CD1c-positive myeloid dendritic cell (primary cell): ENCODE results near the gene ADD3.
"Not testable (repeated sequence)": the region's sequence is repeated elsewhere in the genome, so short reads cannot be mapped to it uniquely, and the experiment has no call there.

ENCODE experiments used
- DNase-seq: peaks from one replicate; pipeline ENCODE4 v3.0.0-alpha.2; 2016; ENCODE audit errors: extremely low spot score

The ADD3 gene

DNA sequence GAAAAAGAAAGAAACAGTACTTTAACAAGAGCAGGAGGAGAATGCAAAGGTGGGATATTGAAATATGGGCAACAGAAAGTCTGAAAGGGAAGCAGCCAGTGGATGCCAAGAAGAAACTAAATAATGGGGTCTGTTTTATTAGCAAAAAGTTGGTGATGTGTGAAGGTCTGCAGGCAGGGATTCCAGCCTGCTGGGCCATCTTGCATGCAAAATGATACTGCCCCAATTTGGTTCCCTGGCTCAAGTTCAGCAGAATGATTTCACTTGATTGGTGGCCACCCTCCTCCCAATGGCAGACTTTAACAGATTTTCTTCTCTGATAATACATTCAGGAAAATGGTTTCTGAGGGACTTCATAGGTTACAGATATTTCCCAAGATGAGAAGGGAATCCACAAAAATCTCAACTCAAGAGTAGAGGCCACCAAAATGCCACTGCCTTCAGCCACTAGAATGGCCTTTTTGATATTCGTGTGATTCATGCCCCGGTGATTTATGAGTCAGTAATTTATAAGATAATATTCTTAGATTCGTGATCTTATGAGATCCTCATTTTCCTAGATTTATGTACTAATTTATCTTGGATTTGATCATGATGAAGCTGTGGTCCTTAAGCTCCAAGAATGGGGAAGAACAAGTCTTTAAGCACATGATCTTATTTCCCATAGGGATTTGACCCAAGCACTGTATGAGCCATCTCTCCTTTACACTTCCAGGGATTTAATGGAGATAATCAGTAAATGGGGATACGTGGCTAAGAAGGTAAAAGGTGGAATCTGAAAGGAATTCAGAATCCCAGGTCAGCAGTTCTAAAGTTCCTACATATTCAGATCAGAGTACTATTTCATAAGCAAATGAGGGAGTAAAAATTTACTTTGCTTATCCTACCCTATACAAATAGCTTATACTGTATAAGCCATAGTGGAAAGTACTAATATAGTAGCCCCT is 32.3 kb upstream of the ADD3 start:
- DNase-seq = no peak

DNA sequence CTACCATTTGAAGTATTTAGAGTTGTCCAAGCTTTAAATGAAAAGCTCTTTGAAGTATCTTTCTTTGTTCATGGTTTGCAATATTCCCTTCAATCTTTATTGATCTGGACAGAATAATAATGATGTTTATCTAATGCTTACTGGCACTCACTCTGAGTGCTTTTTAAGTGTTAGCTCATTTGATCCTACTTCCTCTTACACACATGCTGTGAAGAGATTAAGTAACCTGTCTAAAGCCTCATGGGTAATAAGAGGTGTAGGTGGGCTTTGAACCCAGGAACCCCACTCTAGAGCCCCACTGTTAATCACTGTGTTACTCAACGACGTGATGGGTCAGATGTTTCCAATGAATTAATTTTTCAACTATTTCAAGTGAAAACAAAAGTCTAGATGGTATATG is 31.1 kb upstream of the ADD3 start:
- DNase-seq = no peak

DNA sequence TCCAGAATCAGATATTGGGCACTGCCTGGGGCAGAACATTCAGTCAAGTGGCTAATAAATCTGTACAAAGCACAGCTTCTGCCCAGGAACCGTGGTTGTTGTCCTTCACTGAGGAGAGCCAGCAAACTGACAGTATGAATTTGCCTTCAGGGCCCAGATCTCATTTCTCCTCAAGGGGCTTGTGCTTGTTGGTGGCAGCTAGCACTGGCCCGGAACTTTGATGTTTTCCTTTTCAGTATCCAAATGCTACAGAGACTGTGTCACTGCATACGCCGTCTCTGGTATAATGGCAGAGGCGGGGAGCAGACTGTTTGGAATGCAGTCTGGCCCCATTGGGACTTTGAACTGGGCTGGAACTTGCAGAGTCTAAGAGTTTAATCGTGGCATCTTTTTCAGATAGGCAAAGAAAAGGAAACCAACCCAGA is 30.4 kb upstream of the ADD3 start:
- DNase-seq = no peak

DNA sequence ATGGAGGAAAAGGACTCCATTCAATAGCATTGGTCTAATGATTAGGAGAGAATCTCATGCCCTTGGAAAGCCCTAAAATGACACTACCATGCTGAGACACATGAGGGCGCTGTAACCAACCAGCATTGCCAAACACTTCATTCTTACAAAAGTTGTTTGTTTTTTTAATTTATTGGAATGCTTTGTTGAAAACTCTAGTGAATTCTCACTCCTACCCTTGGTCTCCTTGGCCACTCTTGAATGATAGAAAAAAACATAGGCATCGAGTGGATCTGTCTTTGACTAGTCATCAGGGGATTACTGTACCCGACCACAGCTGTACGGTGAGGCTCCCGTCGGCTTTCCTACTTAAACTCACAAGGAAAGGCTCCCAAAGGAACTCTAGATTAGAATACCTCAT is 29.3 kb upstream of the ADD3 start:
- DNase-seq = peak; percentile 65

DNA sequence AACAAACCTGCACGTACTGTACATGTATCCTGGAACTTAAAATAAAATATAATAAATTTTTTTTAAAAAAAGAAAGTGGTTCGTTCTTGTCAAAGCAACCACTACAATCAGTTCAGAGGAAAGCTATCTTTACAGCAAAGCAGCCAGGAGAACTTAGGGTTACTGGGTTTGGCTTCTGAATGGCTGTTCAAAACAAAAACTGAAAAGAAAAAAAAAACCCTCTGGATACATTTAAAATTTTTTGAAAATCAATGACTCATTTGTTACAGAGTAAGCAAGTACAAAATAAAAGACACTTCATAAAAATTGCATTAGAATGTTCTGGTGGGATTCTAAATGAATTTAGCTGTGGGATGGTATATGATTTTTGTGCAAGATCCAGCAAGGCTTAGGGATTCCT is 28.6 kb upstream of the ADD3 start:
- no peak for DNase-seq

DNA sequence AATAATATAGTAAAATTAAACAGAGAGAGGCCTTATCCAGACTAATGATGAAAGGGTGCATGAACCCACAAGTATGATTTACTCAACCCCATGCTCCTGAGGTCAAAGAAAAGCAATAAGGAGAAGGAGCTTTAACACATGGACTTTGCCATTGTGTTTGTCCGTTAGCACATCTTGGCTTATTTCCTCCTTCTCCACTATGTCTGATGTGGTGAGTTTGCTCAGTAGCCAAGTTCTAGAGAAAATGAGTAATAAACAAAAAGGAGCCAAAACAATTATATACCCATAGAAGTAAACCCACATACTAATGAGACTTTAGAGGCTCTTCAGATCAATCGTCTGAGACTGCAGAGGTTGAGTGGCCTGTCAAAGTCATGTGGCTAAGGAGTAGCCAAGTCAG is 26.1 kb upstream of the ADD3 start:
- DNase-seq = no peak

DNA sequence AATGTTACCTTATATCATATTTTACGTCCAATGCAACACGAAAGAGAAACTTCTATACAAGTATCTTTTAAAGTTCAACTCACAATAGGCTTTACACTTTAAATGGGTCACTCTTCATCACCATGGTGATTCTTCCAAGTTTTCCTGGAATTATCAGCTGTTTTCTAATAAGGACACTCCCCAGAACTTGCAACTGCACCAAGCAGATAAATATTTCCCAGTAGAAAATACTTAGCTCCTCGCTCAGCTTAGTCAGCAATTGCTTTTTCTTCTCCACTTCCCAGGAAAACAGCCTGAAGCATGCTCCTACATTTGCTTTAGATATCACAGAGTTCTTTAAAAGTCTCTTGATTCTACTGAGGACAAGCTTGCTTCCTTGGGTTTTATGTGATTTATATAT is 25.7 kb upstream of the ADD3 start:
- DNase-seq = no peak

DNA sequence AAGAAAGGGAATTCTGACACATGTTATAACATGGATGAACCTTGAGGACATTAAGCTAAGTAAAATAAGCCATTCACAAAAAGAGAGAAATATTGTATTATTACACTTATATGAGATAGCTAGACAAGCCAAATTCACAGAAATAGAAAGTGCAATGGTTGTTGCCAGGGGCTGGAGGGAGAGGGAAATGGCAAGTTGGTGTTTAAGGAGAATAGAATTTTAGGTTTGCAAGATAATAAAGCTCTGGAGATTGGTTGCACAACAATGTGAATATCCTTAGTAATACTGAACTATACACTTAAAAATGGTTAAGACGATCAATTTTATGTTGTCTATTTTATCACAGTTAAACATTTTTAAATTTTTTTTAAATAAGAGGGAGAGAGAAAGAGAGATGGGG is 25.0 kb upstream of the ADD3 start:
- no peak for DNase-seq

DNA sequence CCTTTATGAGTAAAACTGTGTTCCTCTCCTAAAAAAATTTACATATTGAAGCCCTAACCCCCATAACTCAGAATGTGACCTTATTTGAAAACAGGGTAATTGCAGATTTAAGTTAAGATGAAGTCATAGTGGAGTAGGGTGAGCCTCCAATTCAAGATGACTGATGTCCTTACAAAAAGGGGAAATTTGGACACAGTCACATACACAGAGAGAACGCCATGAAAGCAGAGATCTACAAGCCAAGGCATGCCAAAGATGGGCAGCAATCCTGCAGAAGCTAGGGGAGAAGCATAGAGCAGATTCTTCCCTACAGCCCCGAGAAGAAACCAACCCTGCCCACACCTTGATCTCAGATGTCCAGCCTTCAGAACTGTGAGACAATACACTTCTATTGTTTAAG is 23.8 kb upstream of the ADD3 start:
- DNase-seq = no peak

DNA sequence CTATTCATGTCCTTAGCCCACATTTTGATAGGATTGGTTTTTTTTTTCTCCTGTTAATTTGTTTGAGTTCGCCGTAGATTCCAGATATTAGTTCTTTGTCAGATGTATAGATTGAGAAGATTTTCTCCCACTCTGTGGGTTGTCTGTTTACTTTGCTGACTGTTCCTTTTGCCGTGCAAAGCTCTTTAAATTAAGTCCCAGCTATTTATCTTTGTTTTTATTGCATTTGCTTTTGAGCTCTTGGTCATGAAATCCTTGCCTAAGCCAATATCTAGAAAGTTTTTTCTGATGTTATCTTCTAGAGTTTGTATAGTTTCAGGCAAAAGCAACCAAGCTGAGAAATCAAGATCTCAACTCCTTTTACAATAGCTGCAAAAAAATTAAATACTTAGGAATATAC is 22.0 kb upstream of the ADD3 start:
- DNase-seq = not testable (repeated sequence)

DNA sequence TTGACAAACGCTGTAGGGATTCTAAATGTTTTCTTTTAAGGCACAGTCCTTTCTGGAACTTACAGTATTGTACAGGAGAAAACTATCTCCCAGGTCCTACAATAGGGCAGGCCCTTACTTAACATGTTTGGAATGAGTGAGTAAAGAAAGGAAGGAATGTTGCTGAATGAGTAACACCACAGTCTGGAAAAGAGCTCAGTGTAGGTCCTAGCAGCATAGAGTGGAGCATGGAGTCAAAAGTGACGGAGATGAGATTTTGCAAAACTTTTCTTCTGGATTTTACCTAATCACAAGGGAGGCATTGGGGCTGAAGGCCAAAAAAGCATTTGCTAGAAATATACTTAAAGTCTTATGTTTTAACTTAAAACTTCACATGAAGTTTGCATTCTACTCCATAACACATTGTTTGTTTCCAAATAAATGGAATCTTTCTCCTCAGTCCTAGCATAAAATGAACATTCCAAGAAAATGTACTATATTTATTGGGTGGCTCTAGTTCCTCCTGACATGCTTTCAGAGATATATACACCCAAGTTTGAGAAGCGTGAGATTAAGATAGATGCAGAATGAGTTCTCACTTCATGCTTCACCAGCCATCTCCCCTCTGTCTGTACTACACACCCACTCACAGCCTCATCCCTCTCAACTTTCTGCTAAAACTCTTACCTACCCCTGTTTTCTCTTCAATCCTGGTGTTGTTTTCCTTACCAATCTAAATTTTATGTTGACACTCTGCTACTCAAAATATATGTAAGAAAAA is 20.2 kb upstream of the ADD3 start:
- DNase-seq = no peak

DNA sequence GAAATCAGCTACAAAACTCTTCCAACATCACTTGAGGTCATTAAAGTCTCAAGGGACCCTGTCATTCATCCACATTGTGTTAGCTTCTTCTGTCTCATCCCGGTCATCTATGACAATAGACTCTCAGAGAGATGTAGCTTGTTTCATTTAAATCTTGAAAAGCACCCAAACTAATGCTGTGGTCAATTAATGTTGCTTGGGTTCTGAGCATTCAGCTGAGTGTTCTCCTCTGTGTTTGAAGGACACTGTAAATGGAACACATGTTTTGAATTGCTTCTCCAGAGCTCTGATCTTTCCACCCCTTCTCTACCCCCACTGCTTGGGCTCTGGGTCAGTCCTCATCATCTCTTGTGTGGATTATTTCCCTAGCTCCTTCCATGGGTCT is 19.6 kb upstream of the ADD3 start:
- no peak for DNase-seq

DNA sequence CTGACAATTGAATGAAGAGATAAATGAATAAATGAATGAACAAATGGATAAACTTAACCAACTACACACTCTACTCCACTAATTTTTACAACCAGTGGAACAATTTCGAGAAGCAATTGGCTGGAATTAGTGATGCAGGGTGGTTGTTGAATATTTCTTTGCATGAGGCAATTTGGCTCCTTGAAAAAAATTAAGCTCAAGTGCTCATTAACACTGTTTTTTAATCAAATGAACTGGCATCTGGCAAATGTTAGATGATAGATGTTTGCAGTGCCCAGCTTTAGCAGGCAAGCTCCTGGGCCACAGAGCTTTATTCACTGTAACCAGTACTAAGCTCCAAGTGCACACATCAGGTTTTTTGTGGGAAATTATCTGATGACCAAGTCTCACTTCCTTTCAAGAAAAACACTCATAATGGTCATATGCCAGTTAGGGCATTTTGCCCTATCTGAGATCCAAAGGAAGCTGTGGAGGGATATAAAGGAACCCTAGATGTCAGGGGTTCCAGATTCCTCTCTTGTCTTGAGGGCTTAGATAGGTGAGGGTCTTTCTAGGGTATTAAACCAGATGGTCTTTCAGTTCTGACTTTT is 16.4 kb upstream of the ADD3 start:
- DNase-seq = peak; percentile 46

DNA sequence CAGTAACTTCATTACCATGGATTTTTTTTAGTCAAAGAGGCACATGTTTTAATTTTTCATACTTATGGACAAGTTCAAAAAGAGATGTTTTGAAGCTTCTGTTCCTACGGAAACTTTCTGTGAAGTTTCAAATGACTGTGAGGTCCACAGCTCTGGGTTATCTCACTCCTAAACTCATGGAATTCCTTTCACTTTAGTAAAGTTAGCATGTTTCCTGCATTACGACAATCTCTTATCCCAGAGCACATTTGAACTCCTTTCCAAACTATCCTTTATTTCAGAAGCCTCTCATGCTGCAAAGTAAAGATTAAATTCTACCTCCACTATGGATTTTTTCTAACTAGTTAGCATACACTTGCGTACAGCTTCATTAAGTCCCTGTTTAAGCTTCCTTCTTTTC is 15.3 kb upstream of the ADD3 start:
- DNase-seq = no peak

DNA sequence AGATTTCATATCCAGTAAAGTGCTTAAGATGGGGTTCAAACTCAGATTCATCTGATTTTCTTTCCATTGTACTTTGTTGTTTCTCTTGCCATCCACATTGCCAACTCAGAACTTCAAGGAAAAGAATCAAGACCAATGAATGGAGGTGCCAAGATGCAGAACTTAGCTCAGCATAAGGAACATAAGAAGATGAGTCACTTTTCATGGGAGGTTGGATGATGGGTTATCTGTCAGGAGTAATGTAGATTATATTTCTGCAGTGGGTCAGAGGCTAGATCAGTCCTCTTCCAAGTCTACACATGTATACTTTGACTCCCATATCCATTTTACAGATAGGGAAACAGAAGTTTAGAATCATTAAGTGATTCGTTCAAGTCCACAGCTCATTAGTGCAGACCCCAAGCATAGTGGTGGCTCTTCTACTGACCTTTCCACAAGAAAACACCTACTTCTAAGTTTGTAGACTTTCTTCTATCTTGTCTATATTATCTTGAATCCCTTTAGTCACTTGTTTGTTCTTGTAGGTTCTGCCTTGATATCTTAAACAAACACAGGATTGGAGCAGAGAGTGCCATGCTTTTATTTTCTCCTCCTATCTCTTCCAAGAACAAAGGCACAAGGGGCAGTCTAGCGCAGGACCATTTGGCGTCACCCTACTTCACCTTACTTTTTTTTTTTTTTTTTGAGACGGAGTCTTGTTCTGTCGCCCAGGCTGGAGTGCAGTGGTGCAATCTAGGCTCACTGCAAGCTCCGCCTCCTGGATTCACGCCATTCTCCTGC is 14.0 kb upstream of the ADD3 start:
- DNase-seq = peak; percentile 28

DNA sequence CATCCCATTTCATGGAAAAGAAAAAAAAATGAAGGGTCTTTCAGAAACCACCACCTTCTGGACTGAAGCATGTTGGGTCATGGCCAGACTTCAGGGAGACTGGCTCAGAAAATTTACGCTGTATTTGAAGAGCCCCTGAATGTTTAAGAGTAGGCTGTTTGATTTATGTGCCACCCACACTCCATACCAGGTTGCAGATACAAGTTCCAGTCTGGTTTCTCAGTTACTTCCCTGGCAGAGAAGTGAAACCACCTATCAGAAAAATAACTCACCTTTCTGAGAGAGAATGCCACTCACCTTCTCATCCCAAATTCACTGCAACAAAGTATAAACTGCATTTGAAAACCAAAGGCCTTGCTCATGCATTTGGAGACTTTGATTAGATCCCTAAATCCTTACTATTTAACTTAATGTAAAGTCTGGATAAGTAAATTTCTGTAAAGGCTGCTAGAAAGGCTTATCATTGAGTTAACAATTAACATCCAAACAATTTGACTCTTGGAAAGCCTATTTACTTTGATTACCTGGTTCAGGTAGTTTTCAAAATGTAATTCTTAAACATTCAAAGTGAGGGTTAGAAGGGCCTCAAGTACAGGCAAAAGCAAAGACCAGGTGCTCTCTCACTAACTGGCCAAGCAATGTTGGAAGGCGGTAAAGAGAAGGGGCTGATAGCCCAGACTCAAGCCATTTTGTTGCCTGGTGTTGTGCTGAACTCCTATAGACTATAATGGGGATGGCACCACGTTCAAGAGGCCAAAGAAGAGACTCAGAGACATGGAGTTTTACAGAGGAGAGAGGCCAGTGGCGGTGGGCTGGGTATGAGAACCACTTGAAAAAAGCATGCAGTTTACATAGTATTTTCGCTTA is 12.8 kb upstream of the ADD3 start:
- DNase-seq = no peak

DNA sequence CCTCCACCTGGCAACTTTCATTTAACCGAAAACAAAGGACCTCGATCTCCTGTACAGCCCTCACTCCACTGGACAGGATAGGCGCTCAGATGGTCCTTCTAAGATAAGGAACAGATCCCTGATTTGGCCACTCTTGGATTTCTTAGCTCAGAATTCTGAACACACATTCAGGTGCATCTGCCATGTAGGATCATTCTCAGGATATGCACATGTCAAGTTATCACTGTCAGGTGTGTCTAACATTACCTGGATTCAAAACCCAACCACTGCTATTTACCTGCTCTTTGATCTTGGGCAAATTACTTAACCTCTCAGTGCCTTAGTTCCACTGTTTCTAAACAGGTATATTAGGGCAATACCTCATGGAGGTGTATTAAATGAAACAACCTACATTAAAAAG is 12.2 kb upstream of the ADD3 start:
- DNase-seq = no peak

DNA sequence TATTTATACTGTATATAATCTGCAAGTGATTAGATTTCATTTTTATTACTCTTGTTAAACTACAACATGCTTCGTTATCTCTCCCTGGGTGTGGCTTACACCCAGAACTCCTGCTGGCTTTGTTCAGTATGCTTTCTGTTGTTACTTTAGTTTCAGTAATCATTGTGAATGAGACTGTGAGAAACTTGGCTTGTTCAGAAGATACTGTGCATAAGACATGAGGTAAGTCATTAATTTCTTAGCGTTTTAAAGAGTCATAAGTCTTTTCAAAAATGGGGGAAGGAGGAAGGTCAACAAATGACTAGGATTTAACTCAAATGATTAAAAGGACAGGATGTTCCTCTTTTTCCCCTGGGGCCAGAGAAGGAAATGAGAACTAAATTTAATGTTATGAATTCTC is 11.6 kb upstream of the ADD3 start:
- DNase-seq = peak; percentile 79

DNA sequence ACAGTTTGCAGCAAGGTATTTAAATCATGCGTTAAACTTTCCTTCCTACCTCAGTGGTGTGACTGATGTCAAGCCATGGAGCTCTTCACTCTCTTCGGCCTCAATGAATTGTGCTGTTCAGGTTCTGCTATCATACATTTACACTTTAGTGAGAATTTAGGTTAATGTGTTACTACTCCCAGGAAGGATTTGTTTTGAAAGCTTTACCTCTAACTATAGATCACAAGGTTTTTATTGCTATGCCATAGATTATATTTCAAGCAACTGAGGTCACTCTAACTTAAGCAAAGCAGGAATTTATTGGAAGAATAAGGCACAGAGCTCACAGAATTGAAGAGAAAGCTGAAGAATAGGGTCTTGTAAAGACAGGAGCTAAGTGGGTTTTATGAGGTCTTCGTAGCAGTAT is 11.0 kb upstream of the ADD3 start:
- no peak for DNase-seq

DNA sequence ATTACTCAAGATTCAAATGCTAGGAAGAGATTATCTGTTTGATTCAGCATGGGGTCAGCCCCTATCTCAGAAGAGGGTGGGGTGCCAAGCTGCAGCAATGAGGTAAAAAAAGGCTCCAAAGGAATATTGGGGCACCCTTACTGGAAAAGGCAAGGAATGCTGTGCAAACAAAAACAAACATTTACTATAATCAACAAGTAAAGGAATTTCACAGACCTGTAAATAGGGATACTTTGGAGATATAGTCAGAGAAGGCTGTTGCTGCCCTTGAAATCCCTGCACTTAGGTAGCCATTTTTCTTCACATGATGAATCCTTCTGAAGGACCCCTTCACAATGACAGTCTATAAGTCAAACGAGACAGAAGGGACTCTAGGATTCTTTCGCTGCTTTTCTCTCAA is 10.6 kb upstream of the ADD3 start:
- DNase-seq = no peak

DNA sequence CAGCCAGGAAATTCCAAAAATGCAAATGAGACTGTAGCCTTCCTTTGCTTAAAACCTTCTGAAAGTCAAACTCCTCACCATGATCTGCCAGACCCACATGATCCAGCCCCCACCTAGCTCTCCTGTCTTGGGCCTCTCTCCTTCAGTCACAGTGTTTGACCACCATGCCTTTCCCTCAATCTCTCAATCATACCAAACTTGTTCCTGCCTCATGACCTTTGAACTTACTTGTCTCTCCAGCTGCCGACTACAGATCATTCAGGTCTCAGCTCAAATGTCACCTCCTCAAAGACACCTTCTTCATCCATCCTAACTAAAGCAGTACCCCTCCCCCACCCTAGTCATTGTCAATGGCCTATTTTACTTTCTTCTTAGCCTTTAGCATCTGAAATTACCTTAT is 9.3 kb upstream of the ADD3 start:
- DNase-seq = no peak
